Spinal cord (tissue), 10 donors: ENCODE data around the gene ZDHHC4. TPM values are rescaled to one million over a fixed set of nuclear protein-coding genes. Genes with fewer than 3 reads are reported as not detected.
A peak's percentile ranks its signal among the peaks of the same experiment; 100 is the strongest.

Source experiments
- DNase-seq, 6 donors: peaks; one replicate each; pipeline versions ENCODE4 v3.0.0 to v3.0.0-alpha.2; 2013 to 2015; ENCODE audit warnings: low spot score in 6 of 6, low read depth in 4 of 6
- H3K27ac ChIP-seq: one replicate; pipeline ENCODE4 v1.5.1; 2013; ENCODE audit warnings: low read depth, low read length, control low read depth
- H3K27me3 ChIP-seq: one replicate; pipeline ENCODE4 v1.6.1; 2013; ENCODE audit warnings: low read length; ENCODE audit not compliant: control insufficient read depth, insufficient read depth
- H3K36me3 ChIP-seq: one replicate; pipeline ENCODE4 v1.6.1; 2013; ENCODE audit warnings: low read length; ENCODE audit not compliant: control insufficient read depth, insufficient read depth
- H3K4me1 ChIP-seq: one replicate; pipeline ENCODE4 v1.6.1; 2013; ENCODE audit warnings: low read length; ENCODE audit not compliant: control insufficient read depth, insufficient read depth
- H3K4me3 ChIP-seq: one replicate; pipeline ENCODE4 v1.5.1; 2013; ENCODE audit warnings: low read depth, low read length, control low read depth
- H3K9me3 ChIP-seq: one replicate; pipeline ENCODE4 v1.6.1; 2013; ENCODE audit warnings: low read length; ENCODE audit not compliant: control insufficient read depth, insufficient read depth
- WGBS: methylation state at CpG from one replicate; pipeline ENCODE4 v1.1.5; 2013; ENCODE audit warnings: missing lambda C conversion rate; ENCODE audit not compliant: insufficient coverage; 5-methylcytosine and 5-hydroxymethylcytosine counted together
- polyA plus RNA-seq, 2 donors: library from polyadenylated mRNA; unstranded; fragments of 120-200 nt; gene quantifications; one replicate each; pipeline ENCODE4 v1.2.1, GENCODE V29; 2013; ENCODE audit not compliant: insufficient read length in 2 of 2
- total RNA-seq, 2 donors: library from RNA; depleted of rRNA in 1 of 2; stranded (reverse); fragments of 120-200 nt in 1 of 2; fragments of >200 nt in 1 of 2; gene quantifications; one replicate each; pipeline versions ENCODE4 v1.2.3 to v1.2.4, GENCODE V29; 2013 to 2014
- donor health status: healthy.

ZDHHC4 gene
- total and polyA plus RNA-seq, 4 donors = 57.0 to 87.1 (median 62.9) TPM

GRCh38 chr7:6615723-6616555 is 38.7 kb downstream of the ZDHHC4 start:
- no peak overlapping the region for H3K27ac ChIP-seq
- peak in 1 of 6 donors; percentile 22 for DNase-seq
- H3K4me3 ChIP-seq = peak overlapping the region; percentile 65

DNA sequence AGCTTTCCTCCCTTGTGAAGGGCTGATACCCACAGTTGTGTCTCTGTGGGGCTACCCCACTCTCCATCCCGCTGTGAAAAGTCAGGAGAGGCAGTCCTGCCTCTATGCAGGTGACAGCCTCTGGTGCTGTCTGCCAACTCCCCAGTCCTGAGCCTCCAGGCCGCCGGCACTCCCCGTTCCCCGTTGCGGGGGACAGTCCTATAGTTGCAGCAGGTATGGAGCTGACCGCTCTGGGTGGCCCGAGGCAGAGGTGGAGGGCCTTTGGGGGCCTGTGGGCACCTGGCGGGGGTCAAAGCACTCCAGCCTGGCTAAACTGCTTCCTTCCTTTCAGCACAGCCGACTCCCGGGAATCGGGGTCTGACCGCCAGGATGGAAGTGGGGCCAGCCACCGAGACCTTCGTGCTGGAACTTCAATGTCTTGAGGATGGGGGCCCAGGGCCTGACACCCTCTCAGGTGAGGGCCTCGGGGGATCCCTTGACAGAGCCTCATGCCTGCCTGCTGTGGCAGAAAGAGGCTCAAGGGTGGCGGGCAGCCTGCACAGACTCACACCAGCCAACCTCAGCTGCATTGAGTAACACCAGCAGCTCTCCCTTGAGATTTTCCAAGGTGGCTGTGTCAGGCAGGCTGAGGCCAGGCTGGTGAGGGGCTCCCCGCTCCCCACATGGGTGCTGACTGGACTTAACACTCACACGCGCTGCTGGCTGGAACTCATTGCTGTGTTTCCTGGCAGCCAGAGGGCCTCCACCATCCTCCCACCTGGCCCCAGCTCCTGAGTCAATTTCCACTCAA is 39.8 kb downstream of the ZDHHC4 start:
- H3K27me3 ChIP-seq = no peaks in the 10 kb centered on the region
- DNase-seq = no peak
- peaks cover 50% of the 10 kb centered on the region for H3K36me3 ChIP-seq
- WGBS = 94% methylated on average over 20 of the region's 20 CpGs
- H3K27ac ChIP-seq = no peak overlapping the region
- no peaks in the 10 kb centered on the region for H3K9me3 ChIP-seq
- no peak overlapping the region for H3K4me3 ChIP-seq
- peaks cover 20% of the 10 kb centered on the region for H3K4me1 ChIP-seq

More at GRCh38 chr7:6615723-6616555, 38.7 kb downstream of the ZDHHC4 start:
- 2% methylated on average over 55 of the region's 63 CpGs for WGBS
- peaks cover 20% of the 10 kb centered on the region for H3K4me1 ChIP-seq
- no peaks in the 10 kb centered on the region for H3K27me3 ChIP-seq
- H3K9me3 ChIP-seq = no peaks in the 10 kb centered on the region
- H3K36me3 ChIP-seq = peaks cover 42% of the 10 kb centered on the region

DNA sequence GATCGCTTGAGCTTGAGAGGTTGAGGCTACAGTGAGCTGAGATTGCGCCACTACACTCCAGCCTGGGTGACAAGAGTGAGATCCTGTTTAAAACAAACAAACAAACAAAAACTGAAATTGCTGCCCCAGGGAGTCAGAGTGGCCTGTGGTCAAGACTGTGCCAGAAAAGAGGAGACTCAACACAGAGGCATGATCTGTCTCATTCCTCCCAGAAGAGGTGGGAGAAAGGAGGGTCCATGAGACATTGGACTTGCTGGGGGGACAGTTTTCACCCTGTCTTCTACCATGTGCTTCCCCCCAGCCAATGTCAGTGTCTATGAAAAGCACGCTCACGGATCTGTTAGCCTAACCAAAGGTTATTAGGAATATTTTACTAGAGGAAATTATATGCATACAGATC is 41.4 kb downstream of the ZDHHC4 start:
- WGBS = no CpG with 5 or more reads among the region's 4 CpGs
- peaks cover 65% of the 10 kb centered on the region for H3K36me3 ChIP-seq
- no peaks in the 10 kb centered on the region for H3K9me3 ChIP-seq
- H3K27me3 ChIP-seq = no peaks in the 10 kb centered on the region
- H3K4me3 ChIP-seq = no peak overlapping the region
- no peak overlapping the region for H3K27ac ChIP-seq
- no peak for DNase-seq
- H3K4me1 ChIP-seq = peaks cover 20% of the 10 kb centered on the region

DNA sequence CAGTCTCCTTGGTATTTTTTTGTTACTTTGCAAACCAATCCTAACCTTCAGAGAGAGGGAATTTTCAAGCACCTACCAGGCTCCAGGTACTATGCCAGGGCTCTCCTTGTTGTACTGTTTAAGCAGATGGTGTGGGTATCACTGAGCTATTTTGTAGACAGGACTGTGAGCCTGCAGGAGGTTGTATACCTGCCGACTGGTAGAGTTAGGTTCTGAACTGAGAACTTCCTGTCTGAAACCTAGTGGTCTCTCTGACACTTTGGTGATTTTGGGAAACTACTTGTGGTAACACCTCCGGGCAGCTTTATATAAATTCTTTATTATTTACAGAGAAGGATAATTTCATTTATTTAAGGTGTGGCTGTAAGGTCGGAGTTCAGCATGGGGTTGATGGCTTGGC is 42.7 kb downstream of the ZDHHC4 start:
- peaks cover 75% of the 10 kb centered on the region for H3K36me3 ChIP-seq
- no peak overlapping the region for H3K27ac ChIP-seq
- no peaks in the 10 kb centered on the region for H3K27me3 ChIP-seq
- WGBS = 100% methylated on average over 1 of the region's 3 CpGs
- H3K4me1 ChIP-seq = peaks cover 16% of the 10 kb centered on the region
- H3K9me3 ChIP-seq = no peaks in the 10 kb centered on the region
- DNase-seq = no peak
- H3K4me3 ChIP-seq = no peak overlapping the region

- Histone ChIP-seq H3K9me3 (no peaks in the 10 kb centered on the region), H3K4me3 (no peak overlapping the region), H3K27me3 (no peaks in the 10 kb centered on the region), H3K4me1 (peaks cover 7% of the 10 kb centered on the region), H3K36me3 (peaks cover 90% of the 10 kb centered on the region), H3K27ac (no peak overlapping the region)
- DNase-seq = no peak
- WGBS = 89% methylated on average over 20 of the region's 20 CpGs
These were observed 44.2 kb downstream of the ZDHHC4 start for GRCh38 chr7:6621195-6622133.

DNA sequence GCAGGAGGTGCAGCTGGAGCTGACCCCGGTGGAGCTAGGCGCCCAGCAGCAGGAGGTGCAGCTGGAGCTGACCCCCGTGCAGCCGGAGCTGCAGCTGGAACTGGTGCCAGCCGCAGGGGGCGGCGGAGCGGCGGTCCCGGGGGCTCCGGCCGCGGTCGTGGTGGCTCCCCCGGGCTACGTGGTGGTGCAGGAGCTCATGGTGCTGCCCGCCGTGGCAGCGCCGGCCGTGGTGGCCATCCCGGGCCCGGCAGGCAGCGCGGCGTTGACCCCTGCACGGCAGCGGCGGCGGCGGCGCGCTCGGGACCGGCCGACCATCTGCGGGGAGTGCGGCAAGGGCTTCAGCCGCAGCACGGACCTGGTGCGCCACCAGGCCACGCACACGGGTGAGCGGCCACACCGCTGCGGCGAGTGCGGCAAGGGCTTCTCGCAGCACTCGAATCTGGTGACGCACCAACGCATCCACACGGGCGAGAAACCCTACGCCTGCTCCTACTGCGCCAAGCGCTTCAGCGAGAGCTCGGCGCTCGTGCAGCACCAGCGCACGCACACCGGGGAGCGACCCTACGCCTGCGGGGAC is 45.0 kb downstream of the ZDHHC4 start:
- peaks cover 86% of the 10 kb centered on the region for H3K36me3 ChIP-seq
- WGBS = 86% methylated on average over 60 of the region's 67 CpGs
- no peaks in the 10 kb centered on the region for H3K9me3 ChIP-seq

GRCh38 chr7:6623589-6624245 is 46.5 kb downstream of the ZDHHC4 start:
- Histone ChIP-seq H3K36me3 (peaks cover 77% of the 10 kb centered on the region), H3K27me3 (no peaks in the 10 kb centered on the region), H3K9me3 (no peaks in the 10 kb centered on the region), H3K27ac (no peak overlapping the region), H3K4me1 (peaks cover 6% of the 10 kb centered on the region), H3K4me3 (no peak overlapping the region)
- 86% methylated on average over 9 of the region's 15 CpGs for WGBS
- no peak for DNase-seq

More for the DNA sequence above, 45.0 kb downstream of the ZDHHC4 start:
- H3K27ac ChIP-seq = no peak overlapping the region
- no peaks in the 10 kb centered on the region for H3K4me1 ChIP-seq
- DNase-seq = no peak
- H3K4me3 ChIP-seq = no peak overlapping the region
- H3K27me3 ChIP-seq = no peaks in the 10 kb centered on the region

DNA sequence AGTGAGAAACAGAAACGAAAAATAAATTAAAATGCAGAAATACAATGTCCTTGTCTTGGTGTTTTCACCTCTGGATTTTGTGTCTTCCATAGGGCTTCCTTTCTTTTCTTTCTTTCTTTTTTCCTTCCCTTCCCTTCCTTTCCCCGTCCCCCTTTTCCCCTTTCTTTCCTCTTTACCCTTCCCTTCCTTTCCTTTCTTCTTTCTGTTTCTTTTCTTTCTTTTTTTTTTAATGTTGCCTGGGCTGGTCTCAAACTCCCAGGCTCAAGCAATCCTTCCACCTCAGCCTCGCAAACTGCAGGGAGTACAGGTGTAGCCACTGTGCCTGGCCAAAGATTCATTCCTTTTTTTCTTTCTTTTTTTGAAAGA is 47.0 kb downstream of the ZDHHC4 start:
- Histone ChIP-seq H3K36me3 (peaks cover 72% of the 10 kb centered on the region), H3K4me3 (no peak overlapping the region), H3K27ac (no peak overlapping the region), H3K27me3 (no peaks in the 10 kb centered on the region), H3K4me1 (peaks cover 6% of the 10 kb centered on the region), H3K9me3 (no peaks in the 10 kb centered on the region)
- 88% methylated on average over 2 of the region's 3 CpGs for WGBS
- DNase-seq = no peak
